IPS DF 19.7 (cell line): ENCODE results near the gene ARHGEF6.

Experiments used
- DNase-seq: peaks from one replicate; pipeline ENCODE4 v3.0.0-alpha.2; 2013; ENCODE audit warnings: low read depth, low spot score

Gene ARHGEF6

GRCh38 chrX:136646602-136647239 is 134.0 kb downstream of the ARHGEF6 start:
- DNase-seq = no peak

- no peak for DNase-seq
Observed at GRCh38 chrX:136643243-136643642, 137.5 kb downstream of the ARHGEF6 start.

- no peak for DNase-seq
Observed at GRCh38 chrX:136639506-136640176, 141.1 kb downstream of the ARHGEF6 start.

- DNase-seq = peak; percentile 25
Observed at GRCh38 chrX:136636121-136636520, 144.6 kb downstream of the ARHGEF6 start.

GRCh38 chrX:136635235-136635634 is 145.5 kb downstream of the ARHGEF6 start:
- no peak for DNase-seq

GRCh38 chrX:136630881-136631280 is 149.9 kb downstream of the ARHGEF6 start:
- DNase-seq = no peak

GRCh38 chrX:136629084-136629750 is 151.5 kb downstream of the ARHGEF6 start:
- DNase-seq = no peak

GRCh38 chrX:136627409-136627808 is 153.3 kb downstream of the ARHGEF6 start:
- no peak for DNase-seq

GRCh38 chrX:136626891-136627290 is 153.8 kb downstream of the ARHGEF6 start:
- no peak for DNase-seq

GRCh38 chrX:136626237-136626636 is 154.5 kb downstream of the ARHGEF6 start:
- DNase-seq = no peak

- no peak for DNase-seq
Observed at GRCh38 chrX:136625246-136625645, 155.5 kb downstream of the ARHGEF6 start.

GRCh38 chrX:136623396-136623795 is 157.3 kb downstream of the ARHGEF6 start:
- no peak for DNase-seq

GRCh38 chrX:136622568-136622967 is 158.2 kb downstream of the ARHGEF6 start:
- DNase-seq = no peak

- DNase-seq = no peak
Observed at GRCh38 chrX:136620780-136621179, 160.0 kb downstream of the ARHGEF6 start.

GRCh38 chrX:136619899-136620505 is 160.7 kb downstream of the ARHGEF6 start:
- no peak for DNase-seq

- DNase-seq = no peak
Observed at GRCh38 chrX:136616987-136617685, 163.6 kb downstream of the ARHGEF6 start.
